IPS-18a (cell line): ENCODE data around the gene EDC3.
A peak's percentile ranks its signal among the peaks of the same experiment; 100 is the strongest.

Experiments
- H3K27ac ChIP-seq: one replicate; pipeline ENCODE4 v1.5.1; 2013; ENCODE audit warnings: low read length
- H3K27me3 ChIP-seq: one replicate; pipeline ENCODE4 v1.6.1; 2013; ENCODE audit warnings: mild to moderate bottlenecking, low read length; ENCODE audit not compliant: control insufficient read depth, insufficient read depth
- H3K36me3 ChIP-seq: one replicate; pipeline ENCODE4 v1.6.1; 2013; ENCODE audit warnings: low read depth, low read length; ENCODE audit not compliant: control insufficient read depth
- H3K4me1 ChIP-seq: one replicate; pipeline ENCODE4 v1.6.1; 2013; ENCODE audit warnings: low read depth, low read length; ENCODE audit not compliant: control insufficient read depth
- H3K4me3 ChIP-seq: one replicate; pipeline ENCODE4 v1.5.1; 2013; ENCODE audit warnings: low read length
- H3K9ac ChIP-seq: one replicate; pipeline ENCODE4 v1.6.1; 2013; ENCODE audit warnings: mild to moderate bottlenecking, low read length, moderate library complexity
- H3K9me3 ChIP-seq: one replicate; pipeline ENCODE4 v1.6.1; 2013; ENCODE audit warnings: low read depth, low read length; ENCODE audit not compliant: control insufficient read depth

Gene EDC3

GRCh38 chr15:74696808-74697207 is 984 bp upstream of the EDC3 start:
- Histone ChIP-seq H3K9ac (no peak overlapping the region), H3K27ac (no peak overlapping the region), H3K4me3 (peak overlapping the region; percentile 97)

GRCh38 chr15:74696398-74696729 is 540 bp upstream of the EDC3 start:
- no peaks in the 10 kb centered on the region for H3K36me3 ChIP-seq
- no peaks in the 10 kb centered on the region for H3K27me3 ChIP-seq
- peak overlapping the region; percentile 90 for H3K9ac ChIP-seq
- H3K4me3 ChIP-seq: peak overlapping the region; percentile 97
- peaks cover 10% of the 10 kb centered on the region for H3K4me1 ChIP-seq
- H3K9me3 ChIP-seq: no peaks in the 10 kb centered on the region
- peak overlapping the region; percentile 7 for H3K27ac ChIP-seq

More at GRCh38 chr15:74696808-74697207, 984 bp upstream of the EDC3 start:
- H3K4me1 ChIP-seq: peaks cover 10% of the 10 kb centered on the region
- peaks cover 4% of the 10 kb centered on the region for H3K27me3 ChIP-seq
- H3K9me3 ChIP-seq: no peaks in the 10 kb centered on the region
- H3K36me3 ChIP-seq: no peaks in the 10 kb centered on the region

- no peaks in the 10 kb centered on the region for H3K9me3 ChIP-seq
- no peak overlapping the region for H3K4me3 ChIP-seq
Observed at GRCh38 chr15:74692327-74692726, 3.5 kb downstream of the EDC3 start.

GRCh38 chr15:74683758-74684157 is 12.1 kb downstream of the EDC3 start:
- Histone ChIP-seq H3K4me3 (no peak overlapping the region), H3K4me1 (no peaks in the 10 kb centered on the region), H3K9me3 (no peaks in the 10 kb centered on the region), H3K9ac (no peak overlapping the region), H3K27ac (no peak overlapping the region), H3K36me3 (peaks cover 3% of the 10 kb centered on the region), H3K27me3 (no peaks in the 10 kb centered on the region)

More at GRCh38 chr15:74692327-74692726, 3.5 kb downstream of the EDC3 start:
- H3K9ac ChIP-seq: no peak overlapping the region
- H3K4me1 ChIP-seq: peaks cover 10% of the 10 kb centered on the region
- no peak overlapping the region for H3K27ac ChIP-seq
- no peaks in the 10 kb centered on the region for H3K27me3 ChIP-seq
- no peaks in the 10 kb centered on the region for H3K36me3 ChIP-seq

- H3K9me3 ChIP-seq: no peaks in the 10 kb centered on the region
- H3K9ac ChIP-seq: no peak overlapping the region
Observed at GRCh38 chr15:74682954-74683353, 12.9 kb downstream of the EDC3 start.

GRCh38 chr15:74680456-74680855 is 15.4 kb downstream of the EDC3 start:
- no peaks in the 10 kb centered on the region for H3K27me3 ChIP-seq
- no peak overlapping the region for H3K9ac ChIP-seq
- no peak overlapping the region for H3K4me3 ChIP-seq
- H3K9me3 ChIP-seq: no peaks in the 10 kb centered on the region
- H3K4me1 ChIP-seq: no peaks in the 10 kb centered on the region
- no peak overlapping the region for H3K27ac ChIP-seq
- peaks cover under 1% of the 10 kb centered on the region for H3K36me3 ChIP-seq

More at GRCh38 chr15:74682954-74683353, 12.9 kb downstream of the EDC3 start:
- Histone ChIP-seq H3K27me3 (no peaks in the 10 kb centered on the region), H3K4me1 (no peaks in the 10 kb centered on the region), H3K36me3 (peaks cover 3% of the 10 kb centered on the region), H3K4me3 (no peak overlapping the region), H3K27ac (no peak overlapping the region)

- Histone ChIP-seq H3K36me3 (peaks cover 18% of the 10 kb centered on the region), H3K27me3 (no peaks in the 10 kb centered on the region), H3K9me3 (no peaks in the 10 kb centered on the region), H3K4me1 (no peaks in the 10 kb centered on the region), H3K4me3 (no peak overlapping the region), H3K27ac (no peak overlapping the region), H3K9ac (no peak overlapping the region)
Observed at GRCh38 chr15:74676801-74677200, 19.0 kb downstream of the EDC3 start.

- Histone ChIP-seq H3K27ac (no peak overlapping the region), H3K27me3 (no peaks in the 10 kb centered on the region), H3K4me3 (no peak overlapping the region), H3K9me3 (no peaks in the 10 kb centered on the region), H3K9ac (no peak overlapping the region), H3K4me1 (no peaks in the 10 kb centered on the region), H3K36me3 (peaks cover 29% of the 10 kb centered on the region)
Observed at GRCh38 chr15:74674161-74674560, 21.7 kb downstream of the EDC3 start.

GRCh38 chr15:74669627-74670026 is 26.2 kb downstream of the EDC3 start:
- Histone ChIP-seq H3K36me3 (peaks cover 29% of the 10 kb centered on the region), H3K9me3 (no peaks in the 10 kb centered on the region), H3K9ac (no peak overlapping the region), H3K4me1 (no peaks in the 10 kb centered on the region), H3K4me3 (no peak overlapping the region), H3K27me3 (no peaks in the 10 kb centered on the region), H3K27ac (no peak overlapping the region)

GRCh38 chr15:74667975-74668374 is 27.8 kb downstream of the EDC3 start:
- peaks cover 19% of the 10 kb centered on the region for H3K36me3 ChIP-seq
- no peaks in the 10 kb centered on the region for H3K27me3 ChIP-seq
- no peaks in the 10 kb centered on the region for H3K4me1 ChIP-seq
- H3K27ac ChIP-seq: no peak overlapping the region
- H3K9me3 ChIP-seq: no peaks in the 10 kb centered on the region
- H3K4me3 ChIP-seq: no peak overlapping the region
- H3K9ac ChIP-seq: no peak overlapping the region

GRCh38 chr15:74664670-74665069 is 31.2 kb downstream of the EDC3 start:
- no peak overlapping the region for H3K4me3 ChIP-seq
- H3K9ac ChIP-seq: no peak overlapping the region
- no peak overlapping the region for H3K27ac ChIP-seq
- no peaks in the 10 kb centered on the region for H3K27me3 ChIP-seq
- no peaks in the 10 kb centered on the region for H3K4me1 ChIP-seq
- no peaks in the 10 kb centered on the region for H3K9me3 ChIP-seq
- peaks cover 4% of the 10 kb centered on the region for H3K36me3 ChIP-seq

- Histone ChIP-seq H3K4me1 (no peaks in the 10 kb centered on the region), H3K27ac (no peak overlapping the region), H3K9ac (no peak overlapping the region), H3K4me3 (no peak overlapping the region), H3K9me3 (no peaks in the 10 kb centered on the region), H3K36me3 (peaks cover 4% of the 10 kb centered on the region), H3K27me3 (no peaks in the 10 kb centered on the region)
Observed at GRCh38 chr15:74664028-74664616, 31.7 kb downstream of the EDC3 start.
